MV-4-11 (cell line): ENCODE measurements around the gene ZNF827.

ENCODE experiments used
- DNase-seq: peaks from one replicate; lab custom pipeline; 2025; lab: John Stamatoyannopoulos, UW

ZNF827 gene

DNA sequence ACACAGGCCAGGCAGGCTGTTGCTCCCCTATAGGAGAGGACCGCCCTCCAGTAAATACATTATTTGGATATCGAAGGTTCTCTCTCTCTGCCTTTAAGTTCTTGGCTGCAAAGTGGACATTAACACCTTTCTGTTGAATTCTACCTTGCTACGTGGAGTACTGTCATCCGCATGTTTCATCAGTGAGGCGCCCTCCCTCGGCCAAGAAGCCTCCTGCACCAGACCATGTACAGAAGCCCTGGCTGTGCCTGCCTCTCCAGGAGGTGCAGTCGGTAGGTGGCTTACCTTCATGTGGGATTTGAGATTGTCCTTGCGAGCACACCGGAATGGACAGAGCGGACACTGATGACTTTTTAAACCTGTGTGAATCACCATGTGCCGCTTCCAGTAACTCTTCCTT, 46.7 kb downstream of the ZNF827 start:
- no peak for DNase-seq

DNA sequence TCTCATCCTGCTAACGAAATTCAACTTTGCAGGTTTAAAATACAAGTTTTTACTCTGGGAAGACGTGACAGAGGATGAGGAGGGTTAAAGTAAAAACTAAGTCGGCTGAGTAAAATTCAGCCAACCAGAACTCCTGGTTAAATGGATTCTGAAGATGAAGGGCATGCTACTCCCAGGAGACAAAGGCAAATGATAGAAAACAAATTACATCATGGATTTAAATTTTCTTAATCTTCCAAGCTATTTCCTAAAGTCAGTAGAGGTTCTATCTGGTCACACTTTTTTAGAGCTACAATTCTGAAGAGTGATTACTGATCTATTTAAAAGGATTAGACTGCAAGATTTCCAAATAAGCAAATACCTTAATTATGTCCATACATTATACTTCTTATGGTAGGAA, 47.9 kb downstream of the ZNF827 start:
- DNase-seq: no peak

DNA sequence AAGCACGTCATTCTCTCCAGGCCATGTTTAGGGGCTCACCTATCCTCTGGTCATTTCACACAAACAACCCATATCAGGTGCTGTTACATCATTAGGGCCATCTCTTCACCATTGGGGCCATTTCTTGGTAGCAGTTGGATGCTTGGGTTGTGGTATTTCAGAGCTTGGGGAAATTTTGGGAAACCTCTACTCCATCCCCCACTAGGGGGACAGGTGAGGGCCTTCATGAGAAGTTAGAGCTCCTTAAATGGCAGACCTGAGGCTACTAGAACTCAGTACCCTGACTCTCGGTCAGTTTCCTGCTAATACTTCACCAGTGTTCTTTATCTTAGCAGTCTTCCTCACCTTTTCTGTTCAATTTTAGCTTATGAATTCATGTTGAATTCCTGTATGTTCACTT, 50.2 kb downstream of the ZNF827 start:
- DNase-seq: no peak

DNA sequence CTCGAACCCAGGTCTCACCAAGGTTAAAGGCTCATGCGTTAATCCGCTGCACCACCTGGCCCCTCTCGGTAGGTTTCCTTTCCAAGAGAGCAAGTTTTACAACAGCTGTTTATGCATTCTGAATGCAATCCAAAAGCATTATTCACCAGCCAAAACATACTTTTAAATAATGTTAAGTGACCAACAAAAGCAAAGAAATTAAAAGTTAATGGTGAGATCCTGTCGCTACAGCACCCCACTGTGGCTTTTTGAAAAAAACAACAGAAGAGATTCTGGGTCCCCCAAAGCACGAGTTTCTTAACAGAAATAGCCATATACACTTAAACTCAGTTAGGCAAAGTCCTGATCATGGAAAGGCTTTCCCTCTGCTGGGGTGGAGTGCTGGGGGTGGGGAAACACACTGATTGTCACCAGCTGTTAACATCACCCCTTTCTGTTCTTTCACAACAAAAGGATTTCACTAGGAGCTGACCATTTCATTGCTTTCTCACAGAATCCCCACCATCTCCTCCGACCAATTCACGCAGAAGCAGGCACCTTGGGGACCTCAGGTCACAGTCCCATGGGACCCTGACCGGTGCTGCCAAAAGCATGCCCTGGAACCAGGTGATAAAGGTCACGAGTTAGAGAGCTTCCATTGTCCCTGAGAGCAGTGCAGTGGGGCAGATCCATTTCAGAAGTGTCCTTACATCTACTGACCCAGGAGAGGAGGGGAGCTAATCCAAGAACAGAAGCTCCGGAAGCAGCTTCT, 51.2 kb downstream of the ZNF827 start:
- no peak for DNase-seq

DNA sequence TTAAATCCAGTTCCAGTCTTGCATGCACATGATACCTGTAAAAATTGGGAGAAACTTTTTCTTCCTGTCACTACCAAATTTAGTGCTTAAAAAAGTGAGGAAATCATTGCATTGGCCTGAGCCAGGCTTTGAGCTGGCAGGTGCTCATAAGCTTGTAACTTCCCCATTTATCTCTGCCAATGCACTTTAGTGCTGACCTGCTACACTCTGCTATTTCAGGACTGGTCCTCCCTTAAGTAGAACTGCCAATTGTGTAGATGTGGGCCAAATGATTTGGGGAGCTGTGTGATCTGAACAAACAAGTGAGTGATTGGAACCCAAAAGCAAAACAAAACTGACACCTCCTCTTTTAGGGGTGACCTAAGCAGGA, 51.8 kb downstream of the ZNF827 start:
- no peak for DNase-seq

DNA sequence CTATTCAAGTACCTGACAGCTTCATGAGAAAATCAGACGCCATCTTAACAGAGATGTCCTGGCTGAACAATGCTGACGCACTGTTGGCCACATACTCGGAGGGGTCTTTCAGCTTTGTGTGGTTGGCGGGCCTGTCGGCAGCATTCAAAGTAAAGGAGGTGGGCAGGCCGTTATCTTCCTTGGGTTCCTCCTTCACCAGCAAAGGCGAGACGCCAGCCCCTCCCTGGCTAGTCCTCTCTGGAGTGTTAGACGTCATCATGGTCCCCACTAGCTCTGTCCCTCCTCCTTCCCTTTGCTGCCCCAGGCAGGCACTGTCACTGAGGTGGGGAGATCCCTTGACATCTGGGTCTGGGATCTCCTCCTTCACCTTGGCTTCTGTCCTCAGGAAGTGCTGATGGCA, 53.0 kb downstream of the ZNF827 start:
- DNase-seq: no peak

DNA sequence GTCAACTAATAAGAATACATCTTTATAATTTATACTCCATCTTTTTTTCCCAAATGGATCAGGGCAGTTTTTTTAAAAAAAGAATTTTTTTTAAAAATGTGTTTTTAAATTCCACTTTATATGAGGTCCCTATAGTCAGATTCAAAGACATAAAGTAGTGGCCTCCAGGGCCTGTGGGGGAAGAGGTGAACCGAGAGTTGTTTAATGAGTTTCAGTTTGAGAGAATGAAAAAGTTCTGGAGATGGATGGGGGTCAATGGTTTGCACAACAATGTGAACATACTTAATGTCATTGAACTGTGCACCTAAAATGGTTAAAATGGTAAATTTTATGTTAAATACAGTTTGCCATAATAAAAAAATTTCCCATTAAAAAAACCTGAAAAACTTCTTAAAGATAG, 53.8 kb downstream of the ZNF827 start:
- no peak for DNase-seq

DNA sequence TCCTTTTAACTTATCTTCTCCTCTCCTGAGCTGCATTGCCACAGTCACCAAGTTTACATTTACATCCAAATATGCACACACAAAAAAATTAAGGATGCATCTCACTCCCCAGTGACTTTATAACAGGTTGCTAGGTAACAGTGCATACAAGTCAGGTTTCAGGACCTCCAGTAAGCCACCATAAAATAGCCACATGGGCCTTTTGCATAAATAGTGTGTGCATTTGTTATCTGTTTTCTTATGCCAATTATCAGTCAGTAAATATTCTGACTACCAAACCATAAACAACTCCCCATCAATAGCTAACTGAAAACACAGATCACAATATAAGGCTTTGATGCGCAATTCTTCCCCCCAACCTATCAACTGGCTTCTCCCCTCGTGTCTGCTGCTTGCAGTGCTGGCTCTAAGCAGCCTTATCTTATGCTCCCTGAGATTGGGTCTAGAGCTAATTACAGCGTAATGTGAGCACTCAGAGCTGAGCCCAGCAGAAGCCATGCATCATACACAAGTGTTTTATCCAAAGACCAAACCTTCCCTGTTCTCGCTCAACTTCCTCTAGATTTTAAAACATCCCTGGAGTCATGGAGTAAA, 55.4 kb downstream of the ZNF827 start:
- no peak for DNase-seq

DNA sequence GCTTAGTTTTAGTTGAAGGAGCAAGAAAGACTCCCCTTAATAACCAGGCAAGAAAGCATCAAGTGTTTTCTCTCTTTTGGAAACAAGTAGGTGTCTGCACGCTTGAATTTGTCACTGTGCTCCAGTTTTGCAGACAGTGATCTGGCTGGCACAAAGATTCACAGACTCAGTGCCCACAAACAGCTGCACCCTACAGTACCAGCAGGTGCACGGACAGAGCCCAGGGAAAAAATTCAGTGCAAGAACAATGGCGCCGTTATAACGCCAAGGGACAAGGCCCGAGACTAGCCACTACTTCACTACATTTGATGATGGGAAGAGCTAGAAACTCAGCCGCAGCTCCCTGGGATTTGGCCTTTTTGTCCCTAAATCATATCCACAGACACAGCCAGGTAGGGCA, 56.0 kb downstream of the ZNF827 start:
- DNase-seq: no peak

DNA sequence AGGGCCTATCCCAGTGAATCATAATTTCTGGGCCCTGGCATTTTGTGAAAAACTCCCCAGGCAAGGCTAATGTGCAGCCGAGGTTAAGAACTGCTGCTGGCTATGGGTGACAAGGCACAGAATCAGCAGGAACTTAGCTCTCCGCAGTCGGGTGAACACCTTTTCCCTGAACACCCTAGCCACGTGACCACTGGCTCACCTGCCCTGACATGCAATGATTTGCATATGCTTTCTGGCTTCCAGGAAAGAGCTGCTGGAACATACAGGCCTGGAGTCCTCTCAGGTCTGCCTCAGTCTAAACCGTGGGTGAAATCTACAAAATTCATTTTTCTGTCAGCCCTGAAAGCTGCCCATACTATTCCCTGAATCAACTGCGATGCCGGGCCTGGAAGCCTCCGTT, 56.6 kb downstream of the ZNF827 start:
- no peak for DNase-seq

DNA sequence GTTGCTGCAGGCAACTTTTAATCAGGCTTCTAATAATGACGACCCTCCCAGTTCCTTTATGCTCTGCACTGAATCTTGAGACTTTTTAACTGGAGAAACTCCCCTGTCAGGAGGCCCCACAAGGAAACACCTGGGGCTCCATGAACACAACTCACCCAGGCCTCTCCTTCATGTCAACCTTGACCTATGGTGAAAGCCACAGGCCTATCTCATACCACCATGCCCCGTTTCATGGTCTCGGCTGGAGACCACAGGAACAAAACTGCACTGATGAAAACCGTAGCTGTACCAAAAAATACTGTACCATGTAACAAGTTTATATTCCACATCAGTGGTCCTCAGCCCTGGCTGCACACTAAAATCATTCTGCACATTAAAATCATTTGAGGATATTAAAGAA, 57.0 kb downstream of the ZNF827 start:
- no peak for DNase-seq

DNA sequence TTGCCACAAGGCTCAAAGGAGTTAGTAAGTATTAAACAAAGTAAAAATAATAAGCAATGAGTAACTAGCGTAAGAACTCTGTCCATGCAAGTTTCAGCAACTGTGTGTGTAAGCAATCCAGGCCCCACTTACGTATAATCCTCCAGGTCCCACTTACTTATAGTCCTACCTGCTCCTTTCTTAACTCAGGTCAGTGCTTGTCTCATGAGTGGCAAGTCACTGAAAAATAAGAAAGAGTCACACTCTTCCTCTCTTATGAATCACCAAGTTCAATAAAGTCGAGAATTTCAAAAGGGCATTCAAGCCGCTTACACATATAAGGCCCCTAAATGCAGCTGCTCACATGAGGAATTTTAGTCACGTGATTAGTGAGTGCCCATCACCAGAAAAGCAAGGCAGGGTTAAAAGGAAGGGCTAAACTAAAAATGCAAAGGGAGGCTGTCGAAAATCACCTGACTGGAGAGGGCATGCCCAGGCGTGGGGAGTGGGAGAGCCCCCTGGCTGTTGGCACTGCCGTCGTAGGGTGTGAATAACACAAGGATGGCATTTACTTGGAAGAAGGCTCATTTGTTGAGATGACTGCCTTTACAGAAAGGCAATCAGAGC, 58.2 kb downstream of the ZNF827 start:
- DNase-seq: no peak

DNA sequence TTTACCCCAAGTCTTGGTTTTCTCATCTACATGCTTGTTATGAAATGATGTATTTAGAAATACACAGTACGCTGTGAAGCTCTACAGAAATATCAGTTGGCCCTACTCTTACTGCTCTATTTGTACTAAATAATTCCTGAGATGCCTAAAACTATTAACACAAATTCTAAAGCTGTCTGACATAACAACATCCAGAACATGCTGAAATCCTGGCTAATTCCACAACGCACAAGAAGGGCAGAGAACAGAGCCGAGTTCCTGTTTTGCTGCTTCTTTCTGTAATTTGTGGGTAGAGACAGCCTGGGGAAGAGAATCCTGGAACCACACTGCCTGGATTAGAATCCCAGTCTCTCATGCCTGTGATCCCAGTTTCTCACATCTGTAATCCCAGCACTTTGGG, 59.0 kb downstream of the ZNF827 start:
- DNase-seq: no peak

DNA sequence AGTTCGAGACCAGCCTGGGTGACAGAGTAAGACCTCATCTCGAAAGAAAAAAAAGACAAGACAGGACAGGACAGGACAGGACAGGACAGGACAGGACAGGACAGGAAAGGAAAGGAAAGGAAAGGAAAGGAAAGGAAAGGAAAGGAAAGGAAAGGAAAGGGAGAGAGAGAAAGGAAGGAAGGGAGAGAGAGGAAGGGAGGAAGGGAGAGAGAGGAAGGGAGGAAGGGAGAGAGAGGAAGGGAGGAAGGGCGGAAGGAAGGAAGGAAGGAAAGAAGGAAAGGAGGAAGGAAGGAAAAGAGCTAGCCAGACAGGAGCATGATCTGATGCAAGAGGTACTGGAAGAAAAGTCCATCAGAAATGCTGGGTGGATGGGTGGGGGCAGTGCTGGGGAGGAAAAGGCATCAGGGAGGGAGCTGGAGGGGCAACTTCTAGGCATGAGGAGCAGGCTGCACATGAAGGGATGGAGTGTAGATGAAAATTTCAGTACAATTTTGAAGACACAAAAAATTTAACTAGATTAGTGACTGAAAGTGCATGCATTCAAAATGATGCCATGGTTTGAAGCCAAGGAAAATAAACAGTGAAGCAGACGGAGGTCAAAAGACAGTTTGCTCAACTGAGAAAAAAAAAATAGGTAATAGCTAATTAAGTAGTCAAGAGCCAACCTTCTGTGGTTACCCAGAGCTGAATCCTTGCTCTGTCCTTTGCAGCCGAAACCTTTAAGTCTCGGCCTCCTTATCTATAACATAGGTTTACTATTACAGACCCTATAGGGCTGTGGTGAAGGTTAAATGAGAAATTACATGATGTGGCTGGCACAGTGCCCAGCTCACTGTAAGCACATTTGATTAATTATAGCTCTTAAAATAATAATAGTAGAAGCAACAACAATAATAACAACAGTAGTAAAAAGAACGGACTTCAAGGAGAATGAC, 59.9 kb downstream of the ZNF827 start:
- DNase-seq: no peak

DNA sequence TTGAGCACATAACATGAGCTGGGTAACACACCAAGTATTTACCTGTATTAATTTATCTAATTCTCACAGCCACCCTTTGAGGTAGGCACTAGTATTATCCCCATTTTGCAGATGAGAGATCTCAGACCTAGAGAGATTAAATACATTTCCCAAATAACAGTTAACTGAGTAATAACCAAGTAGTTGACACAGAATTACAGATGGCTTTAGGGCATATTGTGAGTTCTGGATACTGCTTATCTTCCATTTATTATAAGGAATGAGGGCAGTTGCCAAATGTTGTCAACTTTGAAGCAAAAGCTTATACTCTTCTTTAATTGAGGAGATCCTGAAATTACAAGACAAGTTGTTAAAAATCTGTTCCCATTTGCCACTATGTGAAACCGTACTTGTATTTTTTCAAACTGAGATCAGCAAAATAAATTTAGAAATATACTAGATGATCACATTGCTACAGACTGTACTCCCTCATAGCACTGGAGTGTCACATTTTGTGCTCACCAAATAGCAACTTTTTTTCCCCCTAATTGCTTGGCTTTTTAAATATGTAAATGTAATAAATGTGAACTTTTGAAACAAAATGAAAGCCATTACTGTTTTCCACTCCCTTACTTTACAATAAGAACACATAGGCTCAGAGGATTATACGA, 62.0 kb downstream of the ZNF827 start:
- no peak for DNase-seq

DNA sequence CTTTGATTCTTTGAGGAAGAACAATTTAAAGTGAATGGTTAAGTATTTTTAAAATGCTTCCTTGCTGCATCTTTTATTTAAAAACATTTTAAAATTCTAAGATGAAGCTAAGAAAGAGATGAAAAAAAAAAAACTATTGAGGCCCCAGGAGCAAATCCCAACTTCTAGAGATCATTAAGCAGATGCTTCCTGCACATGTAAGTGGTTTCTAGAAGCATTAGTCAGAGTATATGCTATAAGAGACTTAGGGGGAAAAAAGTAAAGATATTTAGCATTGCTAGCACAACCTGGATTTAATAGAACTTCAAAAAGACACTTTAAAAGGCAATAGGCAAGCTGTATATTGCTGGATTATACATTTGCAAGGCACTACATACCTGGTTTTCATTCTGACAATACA, 64.7 kb downstream of the ZNF827 start:
- DNase-seq: no peak

DNA sequence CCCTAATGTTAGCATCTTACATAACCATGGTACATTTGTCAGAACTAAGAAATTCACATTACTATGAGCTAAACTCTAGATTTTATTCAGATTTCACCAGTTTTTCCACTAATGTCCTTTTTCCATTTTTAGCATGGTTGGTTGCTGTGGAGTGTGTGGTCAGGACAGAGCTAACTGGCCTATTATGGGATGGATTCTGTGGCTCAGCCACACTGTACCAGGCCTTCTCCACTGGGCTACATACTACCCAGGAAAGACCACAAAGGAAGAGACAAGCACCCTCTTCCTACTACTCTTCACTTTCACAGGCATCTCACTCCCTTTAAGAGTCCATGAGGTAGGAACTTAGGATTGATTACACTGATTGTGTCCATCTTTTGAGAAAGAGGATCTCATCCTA, 67.4 kb downstream of the ZNF827 start:
- peak; percentile 2 for DNase-seq

DNA sequence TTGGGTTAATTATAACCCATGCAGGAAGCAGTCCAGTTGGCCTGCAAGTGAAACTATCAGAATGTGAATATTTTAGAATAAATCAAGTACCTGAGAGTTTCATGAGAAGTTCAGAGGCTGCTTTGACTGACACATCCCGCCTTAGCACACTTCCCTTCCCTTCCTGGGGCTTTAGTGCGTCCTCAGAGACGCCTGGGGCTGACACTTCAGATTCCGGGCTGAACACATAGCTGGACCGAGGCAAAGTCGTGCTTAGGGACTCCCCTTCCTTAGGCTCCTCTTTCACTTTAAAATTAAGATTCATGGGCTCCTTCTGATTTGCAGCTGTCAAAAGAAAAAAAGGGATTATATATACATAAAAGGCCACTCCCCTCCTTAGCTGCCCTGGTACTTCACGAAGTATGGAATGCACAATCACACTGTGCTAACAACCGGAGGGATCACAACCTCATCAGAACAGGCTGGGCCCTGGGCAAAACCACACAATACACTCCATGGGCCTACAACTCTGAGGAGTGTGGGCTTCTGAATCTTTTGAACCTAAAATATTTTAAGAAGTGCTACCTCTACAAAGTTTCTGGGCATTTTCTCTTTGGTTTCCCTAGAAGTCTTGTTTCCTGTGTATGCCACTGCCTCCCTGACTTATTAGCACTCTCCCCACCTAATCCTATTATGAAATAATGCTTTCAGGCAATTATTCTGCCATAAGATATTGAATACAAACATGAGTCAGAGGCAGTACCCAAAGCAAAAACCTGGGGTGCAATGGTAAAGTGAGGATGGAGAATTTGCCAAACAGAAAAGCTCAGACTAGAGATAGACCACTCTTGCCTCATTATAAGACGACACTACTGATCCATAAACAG, 68.2 kb downstream of the ZNF827 start:
- no peak for DNase-seq

DNA sequence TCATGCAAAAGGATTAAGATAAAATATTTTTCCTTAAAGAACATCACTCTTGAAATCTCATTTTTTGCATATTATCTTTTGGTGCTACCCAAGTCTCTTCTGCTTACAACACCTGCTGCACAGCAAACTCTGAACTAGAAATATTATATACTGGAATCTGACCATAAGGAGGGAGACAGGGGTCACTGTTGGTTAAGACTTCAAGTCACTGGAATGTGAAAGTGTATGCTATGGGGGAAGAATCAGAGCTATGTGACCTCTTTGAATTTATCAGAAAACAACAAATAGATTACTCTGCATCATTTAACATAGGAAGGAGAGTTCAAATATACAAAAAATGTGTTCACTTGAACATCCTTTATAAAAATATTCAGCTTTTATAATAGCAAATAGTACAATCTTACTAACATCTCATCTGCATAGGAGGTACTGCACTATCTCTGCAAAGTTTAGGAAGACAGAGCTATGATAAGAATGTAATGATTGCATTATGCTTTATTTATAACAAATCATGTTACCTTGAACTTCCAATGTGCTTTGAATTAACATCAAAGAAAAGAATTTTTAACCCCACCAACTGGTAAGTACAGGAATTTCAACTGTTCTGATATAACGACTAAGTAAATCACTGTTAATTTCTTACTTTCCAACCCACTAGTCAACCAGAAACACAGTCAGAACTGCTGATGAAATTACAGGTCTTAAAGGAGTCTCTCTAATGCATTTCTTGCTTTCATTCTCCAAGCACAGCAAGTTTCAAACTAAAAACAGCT, 69.8 kb downstream of the ZNF827 start:
- DNase-seq: no peak

DNA sequence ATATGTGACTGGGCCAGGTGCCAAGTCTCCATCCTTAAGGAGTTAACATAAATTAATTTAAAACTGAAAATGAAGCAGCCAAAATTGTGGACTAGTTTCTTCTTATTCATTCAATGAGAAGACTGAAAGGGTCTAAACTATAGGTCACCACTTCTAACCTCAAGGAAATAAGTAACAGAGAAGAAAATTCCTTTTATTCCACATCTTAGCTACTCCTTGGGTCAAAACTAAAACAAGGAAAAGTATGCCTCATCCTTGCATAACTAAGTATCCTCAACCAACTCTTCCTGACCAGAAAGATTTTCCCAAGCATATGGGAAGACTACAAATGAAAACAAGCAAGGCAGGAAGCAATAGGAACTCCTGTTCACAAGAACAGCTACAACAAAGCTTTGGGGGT, 71.2 kb downstream of the ZNF827 start:
- no peak for DNase-seq
